Measurements from ENCODE around the gene KIR2DL3. TPM values are rescaled to one million over a fixed set of nuclear protein-coding genes. Genes with fewer than 3 reads are reported as not detected.

KIR2DL3 gene
- total RNA-seq, 5 donors from 2014 or later (not counting 1 experiment from before 2014, with no cell fraction given), result 0.16 to 0.89 (median 0.45) TPM; not detected in 2

- Histone ChIP-seq H3K4me1 (ENCODE audit: control insufficient read depth in 1 of 2, extremely low read depth in 1 of 2, insufficient read depth in 2 of 2, low read length in 2 of 2) (no peaks in the 10 kb centered on the region), H3K36me3 (ENCODE audit: control insufficient read depth in 2 of 2, extremely low read depth in 1 of 2, insufficient read depth in 1 of 2, low read length in 1 of 2) (no peaks in the 10 kb centered on the region), H3K9me3 (no peaks in the 10 kb centered on the region), H3K27ac (ENCODE audit: low read length) (peak overlapping the region; percentile 36), H3K27me3 (replicated peaks in 1 of 2; ENCODE audit: control insufficient read depth in 2 of 2, extremely low read depth in 1 of 2, insufficient read depth in 2 of 2, low read length in 1 of 2) (peaks cover 0 to 6% of the 10 kb centered on the region in 2 experiments), H3K4me3 (ENCODE audit: control insufficient read depth in 1 of 2, extremely low read depth in 1 of 2, low read length in 1 of 2) (peak overlapping the region; percentile 21 to 38)
- Mint-ChIP-seq H3K9me3 (no peaks in the 10 kb centered on the region), H3K36me3 (no peaks in the 10 kb centered on the region), H3K27me3 (peaks cover 20 to 21% of the 10 kb centered on the region in 2 donors), H3K4me3 (peak overlapping the region; percentile 71 to 78 (median 77)), H3K4me1 (peaks cover 11 to 20% (median 18%) of the 10 kb centered on the region in 3 donors), H3K27ac (peak overlapping the region; percentile 6 to 53)
- 53% methylated on average over 3 of the region's 8 CpGs for WGBS (ENCODE audit: insufficient coverage)
- CTCF ChIA-PET, result no interaction called here
- peak in 1 of 35 experiments; percentile 18 for DNase-seq
- ATAC-seq (replicated peaks in 1 of 4), result no peak
- POLR2A ChIA-PET, result no interaction called here
Observed at GRCh38 chr19:54792814-54793213, 54.5 kb downstream of the KIR2DL3 start.

- Histone ChIP-seq H3K9me3 (no peaks in the 10 kb centered on the region), H3K27ac (ENCODE audit: low read length) (no peak overlapping the region), H3K4me1 (ENCODE audit: control insufficient read depth in 1 of 2, extremely low read depth in 1 of 2, insufficient read depth in 2 of 2, low read length in 2 of 2) (no peaks in the 10 kb centered on the region), H3K4me3 (ENCODE audit: control insufficient read depth in 1 of 2, extremely low read depth in 1 of 2, low read length in 1 of 2) (no peak overlapping the region), H3K27me3 (replicated peaks in 1 of 2; ENCODE audit: control insufficient read depth in 2 of 2, extremely low read depth in 1 of 2, insufficient read depth in 2 of 2, low read length in 1 of 2) (peaks cover 0 to 6% of the 10 kb centered on the region in 2 experiments), H3K36me3 (ENCODE audit: control insufficient read depth in 2 of 2, extremely low read depth in 1 of 2, insufficient read depth in 1 of 2, low read length in 1 of 2) (no peaks in the 10 kb centered on the region)
- Mint-ChIP-seq H3K4me1 (peaks cover 11 to 20% (median 18%) of the 10 kb centered on the region in 3 donors), H3K27me3 (peaks cover 26 to 28% of the 10 kb centered on the region in 2 donors), H3K4me3 (no peak overlapping the region), H3K27ac (no peak overlapping the region), H3K36me3 (no peaks in the 10 kb centered on the region), H3K9me3 (peaks cover 0 to 5% (median 5%) of the 10 kb centered on the region in 3 donors)
- CTCF ChIA-PET, result no interaction called here
- ATAC-seq (replicated peaks in 1 of 4) (no peak), DNase-seq (no peak)
- WGBS (ENCODE audit: insufficient coverage), result no CpG with 5 or more reads among the region's 1 CpG
- POLR2A ChIA-PET, result no interaction called here
Observed at GRCh38 chr19:54795758-54796157, 57.4 kb downstream of the KIR2DL3 start.

Other genes with a start within 250 kb of the KIR2DL3 start
- gene LAIR2, start 235.7 kb upstream of the KIR2DL3 start, total RNA-seq, result 10 to 100 TPM in 1 of 5 donors, 1 to 10 TPM in 3, under 1 TPM in 1; 0.49 to 16.7 (median 1.3) TPM
- under 1 TPM in 4 of 5 donors, not detected in 1; 0.16 to 0.47 (median 0.37) TPM for gene LILRA2, start 164.7 kb upstream of the KIR2DL3 start, total RNA-seq
- gene LILRA1, start 144.9 kb upstream of the KIR2DL3 start, total RNA-seq, result under 1 TPM in 1 of 5 donors, not detected in 4; 0.43 TPM
- 10 to 100 TPM in 1 of 5 donors, 1 to 10 TPM in 4; 2.0 to 26.9 (median 3.6) TPM for gene LILRB1, start 108.0 kb upstream of the KIR2DL3 start, total RNA-seq
- under 1 TPM in 2 of 5 donors, not detected in 3; 0.20 to 0.59 TPM for gene LILRB4, start 75.5 kb upstream of the KIR2DL3 start, total RNA-seq
- gene KIR3DL3, start 14.1 kb upstream of the KIR2DL3 start, total RNA-seq, result not detected
- gene KIR2DL1, start 31.3 kb downstream of the KIR2DL3 start, total RNA-seq, result under 1 TPM in 2 of 5 donors, not detected in 3; 0.28 to 0.56 TPM
- under 1 TPM in 2 of 5 donors, not detected in 3; 0.20 to 0.25 TPM for gene KIR2DL4, start 65.1 kb downstream of the KIR2DL3 start, total RNA-seq
- gene KIR3DL1, start 78.0 kb downstream of the KIR2DL3 start, total RNA-seq, result under 1 TPM in 4 of 5 donors, not detected in 1; 0.44 to 0.68 (median 0.54) TPM
- 1 to 10 TPM in 1 of 5 donors, under 1 TPM in 3, not detected in 1; 0.53 to 1.5 (median 0.80) TPM for gene KIR2DS4, start 94.2 kb downstream of the KIR2DL3 start, total RNA-seq
- 10 to 100 TPM in 1 of 5 donors, 1 to 10 TPM in 2, under 1 TPM in 2; 0.61 to 12.5 (median 1.2) TPM for gene KIR3DL2, start 111.9 kb downstream of the KIR2DL3 start, total RNA-seq
- gene FCAR, start 135.7 kb downstream of the KIR2DL3 start, total RNA-seq, result under 1 TPM in 1 of 5 donors, not detected in 4; 0.68 TPM
- gene NCR1, start 167.6 kb downstream of the KIR2DL3 start, total RNA-seq, result 10 to 100 TPM in 1 of 5 donors, 1 to 10 TPM in 4; 2.1 to 16.2 (median 3.3) TPM
- gene NLRP7, start 209.0 kb downstream of the KIR2DL3 start, total RNA-seq, result not detected
- 1 to 10 TPM; 1.2 to 9.8 (median 6.5) TPM for gene NLRP2, start 227.9 kb downstream of the KIR2DL3 start, total RNA-seq

Data from T-cell (primary cell).